ENCODE results near the gene ZMYM4.
"Not testable (repeated sequence)": the region's sequence is repeated elsewhere in the genome, so short reads cannot be mapped to it uniquely, and the experiment has no call there.

Gene ZMYM4

DNA sequence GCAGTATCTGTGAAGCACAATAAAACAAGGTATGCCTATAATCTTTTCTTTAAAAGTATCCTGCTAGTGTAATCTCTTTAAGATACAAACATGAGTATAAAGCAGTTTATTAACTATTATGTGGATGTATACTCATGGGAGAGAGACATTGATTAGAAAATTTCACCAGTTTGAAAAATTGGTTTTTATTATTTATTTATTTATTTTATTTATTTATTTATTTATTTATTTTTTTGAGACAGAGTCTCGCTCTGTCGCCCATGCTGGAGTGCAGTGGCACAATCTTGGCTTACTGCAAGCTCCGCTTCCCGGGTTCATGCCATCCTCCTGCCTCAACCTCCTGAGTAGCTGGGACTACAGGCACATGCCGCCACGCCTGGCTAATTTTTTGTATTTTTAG is 111.6 kb downstream of the ZMYM4 start:
- H3K36me3 ChIP-seq (ENCODE audit: control insufficient read depth, low read depth, low read length); H3K4me3 ChIP-seq (ENCODE audit: low read length); H3K4me1 ChIP-seq (ENCODE audit: control insufficient read depth, low read depth, low read length); H3K27ac ChIP-seq (ENCODE audit: low read length); H3K27me3 ChIP-seq (ENCODE audit: control insufficient read depth, insufficient read depth, low read length); H3K9ac ChIP-seq (ENCODE audit: low read length); H3K9me3 ChIP-seq (ENCODE audit: control insufficient read depth, low read depth, low read length): not testable (repeated sequence)

DNA sequence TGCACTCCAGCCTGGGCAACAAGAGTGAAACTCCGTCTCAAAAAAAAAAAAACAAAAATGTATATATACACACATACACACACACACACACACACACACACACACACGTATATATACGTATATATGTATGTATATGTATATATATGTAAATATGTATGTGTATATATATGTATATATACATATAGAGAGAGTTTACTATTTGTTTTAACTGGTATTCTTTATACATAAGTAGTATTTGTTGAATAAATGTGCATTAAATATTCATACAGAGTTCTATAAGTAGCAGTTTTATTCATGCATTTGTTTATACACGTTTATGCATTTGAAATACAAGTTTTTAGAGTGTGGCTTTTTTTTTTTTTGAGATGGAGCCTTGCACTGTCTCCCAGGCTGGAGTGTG is 113.6 kb downstream of the ZMYM4 start:
- Histone ChIP-seq H3K4me3 (ENCODE audit: low read length) (no peak overlapping the region), H3K27me3 (ENCODE audit: control insufficient read depth, insufficient read depth, low read length) (no peaks in the 10 kb centered on the region), H3K27ac (ENCODE audit: low read length) (no peak overlapping the region), H3K9ac (ENCODE audit: low read length) (no peak overlapping the region), H3K4me1 (ENCODE audit: control insufficient read depth, low read depth, low read length) (peaks cover 3% of the 10 kb centered on the region), H3K9me3 (ENCODE audit: control insufficient read depth, low read depth, low read length) (no peaks in the 10 kb centered on the region), H3K36me3 (ENCODE audit: control insufficient read depth, low read depth, low read length) (peaks cover 13% of the 10 kb centered on the region)

GRCh38 chr1:35386290-35386689 is 117.8 kb downstream of the ZMYM4 start:
- no peak overlapping the region for H3K9ac ChIP-seq (ENCODE audit: low read length)
- no peaks in the 10 kb centered on the region for H3K27me3 ChIP-seq (ENCODE audit: control insufficient read depth, insufficient read depth, low read length)
- H3K9me3 ChIP-seq (ENCODE audit: control insufficient read depth, low read depth, low read length), result no peaks in the 10 kb centered on the region
- no peak overlapping the region for H3K27ac ChIP-seq (ENCODE audit: low read length)
- H3K4me3 ChIP-seq (ENCODE audit: low read length), result no peak overlapping the region
- peaks cover 29% of the 10 kb centered on the region for H3K36me3 ChIP-seq (ENCODE audit: control insufficient read depth, low read depth, low read length)
- peaks cover 19% of the 10 kb centered on the region for H3K4me1 ChIP-seq (ENCODE audit: control insufficient read depth, low read depth, low read length)

DNA sequence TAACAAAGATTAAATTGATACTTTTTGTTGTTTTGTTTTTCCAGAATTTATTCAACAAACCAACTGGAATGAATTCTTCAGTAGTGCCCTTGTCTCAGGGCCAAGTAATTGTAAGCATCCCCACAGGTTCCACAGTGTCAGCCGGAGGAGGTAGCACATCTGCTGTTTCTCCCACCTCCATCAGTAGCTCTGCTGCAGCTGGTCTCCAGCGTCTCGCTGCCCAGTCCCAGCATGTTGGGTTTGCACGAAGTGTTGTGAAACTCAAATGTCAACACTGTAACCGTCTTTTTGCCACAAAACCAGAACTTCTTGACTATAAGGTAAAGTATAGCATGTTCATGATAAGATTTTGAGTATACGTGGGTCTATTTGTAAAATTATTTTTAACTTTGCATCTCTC is 118.5 kb downstream of the ZMYM4 start:
- Histone ChIP-seq H3K27ac (ENCODE audit: low read length) (no peak overlapping the region), H3K36me3 (ENCODE audit: control insufficient read depth, low read depth, low read length) (peaks cover 29% of the 10 kb centered on the region), H3K9ac (ENCODE audit: low read length) (no peak overlapping the region), H3K4me3 (ENCODE audit: low read length) (no peak overlapping the region), H3K27me3 (ENCODE audit: control insufficient read depth, insufficient read depth, low read length) (no peaks in the 10 kb centered on the region), H3K4me1 (ENCODE audit: control insufficient read depth, low read depth, low read length) (peaks cover 24% of the 10 kb centered on the region), H3K9me3 (ENCODE audit: control insufficient read depth, low read depth, low read length) (no peaks in the 10 kb centered on the region)

DNA sequence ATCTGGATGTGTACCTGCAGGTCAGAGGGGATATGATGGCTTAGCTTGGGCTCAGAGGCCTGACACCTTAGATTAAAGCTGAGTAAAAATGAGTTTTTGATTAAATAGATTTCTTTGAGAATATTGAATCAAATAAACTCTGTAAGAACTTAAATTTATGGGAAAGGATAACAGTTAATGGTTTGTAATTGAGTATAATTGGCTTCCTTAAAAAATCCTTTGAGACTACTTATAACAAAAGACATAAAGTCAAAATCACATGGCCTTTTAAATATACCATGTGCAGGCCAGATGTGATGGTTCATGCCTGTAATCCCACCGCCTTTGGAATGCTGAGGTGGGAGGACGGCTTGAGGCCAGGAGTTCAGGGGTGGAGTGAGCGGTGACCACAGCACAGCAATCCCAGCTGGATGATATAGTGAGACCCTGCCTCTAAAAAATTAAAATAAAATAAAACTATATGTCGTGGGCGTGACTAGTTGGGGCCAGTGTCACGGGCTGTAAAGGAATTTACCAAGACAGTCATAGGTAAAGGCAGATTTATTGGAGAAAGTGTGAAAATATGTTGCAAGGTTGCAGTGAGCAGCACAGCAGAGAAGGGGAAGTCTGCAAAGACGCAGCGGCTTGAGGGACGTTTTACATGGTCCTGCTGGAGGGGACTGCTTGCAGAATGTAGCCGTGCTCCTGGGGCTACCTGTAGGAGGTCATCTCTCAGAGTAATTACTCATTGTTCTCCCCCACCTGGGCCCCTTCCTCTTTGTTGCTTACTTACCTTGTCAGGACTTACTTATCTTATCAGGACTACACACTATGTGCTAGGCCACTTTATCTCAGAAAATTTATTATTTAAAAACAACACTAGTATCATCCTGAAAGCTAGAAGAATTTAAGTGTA is 122.3 kb downstream of the ZMYM4 start:
- H3K27ac ChIP-seq (ENCODE audit: low read length), result peak overlapping the region; percentile 83
- peak overlapping the region; percentile 62 for H3K9ac ChIP-seq (ENCODE audit: low read length)

GRCh38 chr1:35394386-35394785 is 125.9 kb downstream of the ZMYM4 start:
- no peak overlapping the region for H3K4me3 ChIP-seq (ENCODE audit: low read length)
- H3K9me3 ChIP-seq (ENCODE audit: control insufficient read depth, low read depth, low read length), result no peaks in the 10 kb centered on the region
- H3K36me3 ChIP-seq (ENCODE audit: control insufficient read depth, low read depth, low read length), result peaks cover 50% of the 10 kb centered on the region
- H3K9ac ChIP-seq (ENCODE audit: low read length), result no peak overlapping the region
- H3K27ac ChIP-seq (ENCODE audit: low read length), result peak overlapping the region; percentile 2
- H3K27me3 ChIP-seq (ENCODE audit: control insufficient read depth, insufficient read depth, low read length), result no peaks in the 10 kb centered on the region
- peaks cover 44% of the 10 kb centered on the region for H3K4me1 ChIP-seq (ENCODE audit: control insufficient read depth, low read depth, low read length)

More for the DNA sequence above, 122.3 kb downstream of the ZMYM4 start:
- peak overlapping the region; percentile 28 for H3K4me3 ChIP-seq (ENCODE audit: low read length)
- H3K27me3 ChIP-seq (ENCODE audit: control insufficient read depth, insufficient read depth, low read length), result no peaks in the 10 kb centered on the region
- no peaks in the 10 kb centered on the region for H3K9me3 ChIP-seq (ENCODE audit: control insufficient read depth, low read depth, low read length)
- H3K4me1 ChIP-seq (ENCODE audit: control insufficient read depth, low read depth, low read length), result peaks cover 47% of the 10 kb centered on the region
- peaks cover 47% of the 10 kb centered on the region for H3K36me3 ChIP-seq (ENCODE audit: control insufficient read depth, low read depth, low read length)

GRCh38 chr1:35398739-35399138 is 130.2 kb downstream of the ZMYM4 start:
- H3K4me1 ChIP-seq (ENCODE audit: control insufficient read depth, low read depth, low read length), result peaks cover 6% of the 10 kb centered on the region
- no peaks in the 10 kb centered on the region for H3K27me3 ChIP-seq (ENCODE audit: control insufficient read depth, insufficient read depth, low read length)
- H3K27ac ChIP-seq (ENCODE audit: low read length), result no peak overlapping the region
- H3K4me3 ChIP-seq (ENCODE audit: low read length), result no peak overlapping the region
- peaks cover 69% of the 10 kb centered on the region for H3K36me3 ChIP-seq (ENCODE audit: control insufficient read depth, low read depth, low read length)
- no peaks in the 10 kb centered on the region for H3K9me3 ChIP-seq (ENCODE audit: control insufficient read depth, low read depth, low read length)
- H3K9ac ChIP-seq (ENCODE audit: low read length), result no peak overlapping the region

GRCh38 chr1:35401049-35401448 is 132.5 kb downstream of the ZMYM4 start:
- Histone ChIP-seq H3K9ac (ENCODE audit: low read length) (no peak overlapping the region), H3K4me3 (ENCODE audit: low read length) (no peak overlapping the region), H3K4me1 (ENCODE audit: control insufficient read depth, low read depth, low read length) (no peaks in the 10 kb centered on the region), H3K9me3 (ENCODE audit: control insufficient read depth, low read depth, low read length) (no peaks in the 10 kb centered on the region), H3K27ac (ENCODE audit: low read length) (no peak overlapping the region), H3K36me3 (ENCODE audit: control insufficient read depth, low read depth, low read length) (peaks cover 63% of the 10 kb centered on the region), H3K27me3 (ENCODE audit: control insufficient read depth, insufficient read depth, low read length) (no peaks in the 10 kb centered on the region)

DNA sequence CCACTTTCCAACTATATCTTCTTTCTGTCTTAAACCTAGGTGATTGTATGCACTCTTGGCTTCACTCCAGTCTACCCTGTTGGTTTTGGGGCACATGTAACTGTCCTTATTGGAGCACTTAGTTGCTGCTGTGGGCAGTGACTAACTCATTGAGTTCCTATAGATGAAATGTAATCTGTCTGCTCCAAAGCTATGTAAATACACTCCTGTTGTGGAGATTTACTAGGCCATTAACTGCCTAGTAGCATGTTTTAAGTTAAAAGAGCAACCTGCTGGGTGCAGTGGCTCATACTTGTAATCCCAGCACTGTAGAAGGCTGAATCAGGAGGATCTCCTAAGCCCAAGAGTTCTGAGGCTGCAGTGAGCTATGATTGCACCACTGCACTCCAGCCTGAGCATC is 137.6 kb downstream of the ZMYM4 start:
- no peak overlapping the region for H3K27ac ChIP-seq (ENCODE audit: low read length)

GRCh38 chr1:35407743-35408142 is 139.2 kb downstream of the ZMYM4 start:
- Histone ChIP-seq H3K36me3 (ENCODE audit: control insufficient read depth, low read depth, low read length) (peaks cover 46% of the 10 kb centered on the region), H3K4me3 (ENCODE audit: low read length) (no peak overlapping the region), H3K4me1 (ENCODE audit: control insufficient read depth, low read depth, low read length) (no peaks in the 10 kb centered on the region), H3K27ac (ENCODE audit: low read length) (no peak overlapping the region), H3K9ac (ENCODE audit: low read length) (no peak overlapping the region), H3K9me3 (ENCODE audit: control insufficient read depth, low read depth, low read length) (no peaks in the 10 kb centered on the region), H3K27me3 (ENCODE audit: control insufficient read depth, insufficient read depth, low read length) (no peaks in the 10 kb centered on the region)

More for the DNA sequence above, 137.6 kb downstream of the ZMYM4 start:
- Histone ChIP-seq H3K9ac (ENCODE audit: low read length) (no peak overlapping the region), H3K9me3 (ENCODE audit: control insufficient read depth, low read depth, low read length) (no peaks in the 10 kb centered on the region), H3K27me3 (ENCODE audit: control insufficient read depth, insufficient read depth, low read length) (no peaks in the 10 kb centered on the region), H3K36me3 (ENCODE audit: control insufficient read depth, low read depth, low read length) (peaks cover 53% of the 10 kb centered on the region), H3K4me1 (ENCODE audit: control insufficient read depth, low read depth, low read length) (no peaks in the 10 kb centered on the region), H3K4me3 (ENCODE audit: low read length) (no peak overlapping the region)

GRCh38 chr1:35408925-35409324 is 140.4 kb downstream of the ZMYM4 start:
- Histone ChIP-seq H3K4me1 (ENCODE audit: control insufficient read depth, low read depth, low read length) (no peaks in the 10 kb centered on the region), H3K4me3 (ENCODE audit: low read length) (no peak overlapping the region), H3K9ac (ENCODE audit: low read length) (no peak overlapping the region), H3K9me3 (ENCODE audit: control insufficient read depth, low read depth, low read length) (no peaks in the 10 kb centered on the region), H3K36me3 (ENCODE audit: control insufficient read depth, low read depth, low read length) (peaks cover 43% of the 10 kb centered on the region), H3K27ac (ENCODE audit: low read length) (no peak overlapping the region), H3K27me3 (ENCODE audit: control insufficient read depth, insufficient read depth, low read length) (no peaks in the 10 kb centered on the region)

GRCh38 chr1:35426097-35426586 is 157.6 kb downstream of the ZMYM4 start:
- Histone ChIP-seq H3K4me3 (ENCODE audit: low read length) (no peak overlapping the region), H3K9me3 (ENCODE audit: control insufficient read depth, low read depth, low read length) (no peaks in the 10 kb centered on the region)

More at GRCh38 chr1:35426097-35426586, 157.6 kb downstream of the ZMYM4 start:
- Histone ChIP-seq H3K36me3 (ENCODE audit: control insufficient read depth, low read depth, low read length) (peaks cover 2% of the 10 kb centered on the region), H3K27ac (ENCODE audit: low read length) (no peak overlapping the region), H3K27me3 (ENCODE audit: control insufficient read depth, insufficient read depth, low read length) (no peaks in the 10 kb centered on the region), H3K4me1 (ENCODE audit: control insufficient read depth, low read depth, low read length) (no peaks in the 10 kb centered on the region), H3K9ac (ENCODE audit: low read length) (no peak overlapping the region)
